ENCODE results near the gene PRR19. TPM values are rescaled to one million over a fixed set of nuclear protein-coding genes. Genes with fewer than 3 reads are reported as not detected.
A peak's percentile ranks its signal among the peaks of the same experiment; 100 is the strongest.

PRR19 gene
- total RNA-seq, 1 donor from 2014 or later, result 2.0 TPM

DNA sequence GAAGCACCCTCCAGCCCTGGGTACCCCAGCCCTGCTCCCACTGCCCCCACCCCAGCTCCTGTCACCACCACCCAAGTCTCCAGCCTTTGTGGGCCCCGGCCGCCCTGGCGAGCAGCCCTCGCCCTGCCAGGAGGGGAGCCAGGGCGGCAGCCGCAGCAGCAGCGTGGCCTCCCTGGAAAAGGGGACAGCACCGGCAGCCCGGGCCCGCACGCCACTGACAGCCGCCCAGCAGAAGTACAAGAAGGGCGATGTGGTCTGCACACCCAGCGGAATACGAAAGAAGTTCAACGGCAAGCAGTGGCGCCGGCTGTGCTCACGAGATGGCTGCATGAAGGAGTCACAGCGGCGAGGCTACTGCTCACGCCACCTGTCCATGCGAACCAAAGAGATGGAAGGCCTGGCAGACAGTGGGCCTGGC lies 28.9 kb upstream of the PRR19 start:
- no peak for DNase-seq (ENCODE audit: extremely low spot score, unreplicated experiment)
- Mint-ChIP-seq H3K27ac (ENCODE audit: unreplicated experiment) (no peak overlapping the region), H3K9me3 (ENCODE audit: unreplicated experiment) (no peaks in the 10 kb centered on the region), H3K4me1 (ENCODE audit: unreplicated experiment) (peaks cover 56% of the 10 kb centered on the region), H3K4me3 (ENCODE audit: unreplicated experiment) (no peak overlapping the region), H3K36me3 (ENCODE audit: unreplicated experiment) (peaks cover 18% of the 10 kb centered on the region), H3K27me3 (ENCODE audit: unreplicated experiment) (no peaks in the 10 kb centered on the region)
- TF ChIP-seq, protein P1, sequence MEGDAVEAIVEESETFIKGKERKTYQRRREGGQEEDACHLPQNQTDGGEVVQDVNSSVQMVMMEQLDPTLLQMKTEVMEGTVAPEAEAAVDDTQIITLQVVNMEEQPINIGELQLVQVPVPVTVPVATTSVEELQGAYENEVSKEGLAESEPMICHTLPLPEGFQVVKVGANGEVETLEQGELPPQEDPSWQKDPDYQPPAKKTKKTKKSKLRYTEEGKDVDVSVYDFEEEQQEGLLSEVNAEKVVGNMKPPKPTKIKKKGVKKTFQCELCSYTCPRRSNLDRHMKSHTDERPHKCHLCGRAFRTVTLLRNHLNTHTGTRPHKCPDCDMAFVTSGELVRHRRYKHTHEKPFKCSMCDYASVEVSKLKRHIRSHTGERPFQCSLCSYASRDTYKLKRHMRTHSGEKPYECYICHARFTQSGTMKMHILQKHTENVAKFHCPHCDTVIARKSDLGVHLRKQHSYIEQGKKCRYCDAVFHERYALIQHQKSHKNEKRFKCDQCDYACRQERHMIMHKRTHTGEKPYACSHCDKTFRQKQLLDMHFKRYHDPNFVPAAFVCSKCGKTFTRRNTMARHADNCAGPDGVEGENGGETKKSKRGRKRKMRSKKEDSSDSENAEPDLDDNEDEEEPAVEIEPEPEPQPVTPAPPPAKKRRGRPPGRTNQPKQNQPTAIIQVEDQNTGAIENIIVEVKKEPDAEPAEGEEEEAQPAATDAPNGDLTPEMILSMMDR (IDR thresholded peaks at IDR 0.05), result no peak

DNA sequence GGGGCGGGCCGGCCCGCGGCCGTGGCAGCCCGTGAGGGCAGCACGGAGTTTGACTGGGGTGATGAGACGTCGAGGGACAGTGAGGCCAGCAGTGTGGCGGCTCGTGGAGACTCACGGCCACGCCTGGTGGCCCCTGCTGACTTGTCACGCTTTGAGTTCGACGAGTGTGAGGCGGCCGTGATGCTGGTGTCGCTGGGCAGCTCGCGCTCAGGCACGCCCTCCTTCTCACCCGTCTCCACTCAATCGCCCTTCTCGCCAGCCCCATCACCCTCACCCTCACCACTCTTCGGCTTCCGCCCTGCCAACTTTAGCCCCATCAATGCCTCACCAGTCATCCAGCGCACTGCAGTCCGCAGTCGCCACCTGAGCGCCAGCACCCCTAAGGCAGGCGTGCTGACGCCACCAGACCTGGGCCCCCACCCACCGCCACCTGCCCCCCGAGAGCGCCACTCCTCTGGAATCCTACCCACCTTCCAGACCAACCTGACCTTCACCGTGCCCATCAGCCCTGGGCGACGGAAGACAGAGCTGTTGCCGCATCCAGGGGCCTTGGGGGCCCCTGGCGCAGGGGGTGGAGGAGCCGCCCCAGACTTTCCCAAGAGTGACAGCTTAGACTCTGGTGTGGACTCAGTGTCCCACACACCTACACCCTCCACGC lies 28.4 kb upstream of the PRR19 start:
- peaks cover 60% of the 10 kb centered on the region for H3K4me1 Mint-ChIP-seq (ENCODE audit: unreplicated experiment)
- no peak overlapping the region for H3K4me3 Mint-ChIP-seq (ENCODE audit: unreplicated experiment)

DNA sequence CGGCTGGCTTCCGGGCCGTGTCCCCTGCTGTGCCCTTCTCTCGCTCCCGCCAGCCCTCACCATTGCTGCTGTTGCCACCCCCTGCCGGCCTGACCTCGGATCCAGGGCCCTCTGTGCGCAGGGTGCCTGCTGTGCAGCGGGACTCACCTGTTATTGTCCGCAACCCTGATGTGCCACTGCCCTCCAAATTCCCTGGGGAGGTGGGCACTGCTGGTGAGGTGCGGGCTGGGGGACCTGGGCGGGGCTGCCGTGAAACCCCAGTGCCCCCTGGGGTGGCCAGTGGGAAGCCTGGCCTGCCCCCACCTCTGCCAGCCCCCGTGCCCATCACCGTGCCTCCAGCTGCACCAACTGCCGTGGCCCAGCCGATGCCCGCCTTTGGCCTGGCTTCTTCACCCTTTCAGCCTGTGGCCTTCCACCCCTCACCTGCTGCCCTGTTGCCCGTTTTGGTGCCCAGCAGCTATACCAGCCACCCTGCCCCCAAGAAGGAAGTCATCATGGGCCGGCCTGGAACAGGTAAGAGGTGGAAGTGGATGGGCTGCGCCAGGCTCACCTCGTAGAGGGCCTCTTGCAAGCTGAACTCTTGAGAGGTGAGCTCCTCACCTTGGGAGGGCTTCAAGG lies 27.8 kb upstream of the PRR19 start:
- Mint-ChIP-seq H3K27me3 (ENCODE audit: unreplicated experiment) (no peaks in the 10 kb centered on the region), H3K27ac (ENCODE audit: unreplicated experiment) (no peak overlapping the region), H3K36me3 (ENCODE audit: unreplicated experiment) (peaks cover 18% of the 10 kb centered on the region), H3K9me3 (ENCODE audit: unreplicated experiment) (no peaks in the 10 kb centered on the region), H3K4me3 (ENCODE audit: unreplicated experiment) (no peak overlapping the region), H3K4me1 (ENCODE audit: unreplicated experiment) (peaks cover 66% of the 10 kb centered on the region)
- TF ChIP-seq, protein P1 (IDR thresholded peaks at IDR 0.05), result no peak
- DNase-seq (ENCODE audit: extremely low spot score, unreplicated experiment), result no peak

More for the DNA sequence above, 28.4 kb upstream of the PRR19 start:
- no peak overlapping the region for H3K27ac Mint-ChIP-seq (ENCODE audit: unreplicated experiment)
- peaks cover 18% of the 10 kb centered on the region for H3K36me3 Mint-ChIP-seq (ENCODE audit: unreplicated experiment)
- no peaks in the 10 kb centered on the region for H3K9me3 Mint-ChIP-seq (ENCODE audit: unreplicated experiment)
- TF ChIP-seq, protein P1 (IDR thresholded peaks at IDR 0.05), result no peak
- no peaks in the 10 kb centered on the region for H3K27me3 Mint-ChIP-seq (ENCODE audit: unreplicated experiment)
- no peak for DNase-seq (ENCODE audit: extremely low spot score, unreplicated experiment)

DNA sequence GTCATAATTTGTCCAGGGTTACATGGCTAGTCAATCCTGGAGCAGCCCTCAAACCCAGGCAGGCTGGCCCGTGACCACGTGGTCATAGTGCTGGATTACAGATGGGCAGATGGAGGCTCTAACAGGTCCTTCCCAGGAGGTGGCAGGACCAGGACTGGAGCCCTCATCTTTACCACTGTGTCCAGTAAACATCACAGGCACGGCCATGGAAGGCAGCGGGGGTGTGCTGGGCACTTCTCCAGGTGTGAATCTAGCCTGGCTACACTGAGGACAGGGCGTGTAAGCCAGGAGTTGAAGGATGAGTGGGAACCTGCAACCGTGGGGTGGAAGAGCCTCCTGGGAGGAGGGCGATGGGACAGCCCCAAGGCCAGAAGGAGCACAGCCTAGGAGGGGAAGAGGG lies 26.8 kb upstream of the PRR19 start:
- H3K4me3 Mint-ChIP-seq (ENCODE audit: unreplicated experiment), result no peak overlapping the region
- no peak for DNase-seq (ENCODE audit: extremely low spot score, unreplicated experiment)
- TF ChIP-seq, protein P1 (IDR thresholded peaks at IDR 0.05), result no peak
- H3K4me1 Mint-ChIP-seq (ENCODE audit: unreplicated experiment), result peaks cover 65% of the 10 kb centered on the region
- H3K36me3 Mint-ChIP-seq (ENCODE audit: unreplicated experiment), result peaks cover 18% of the 10 kb centered on the region
- H3K27ac Mint-ChIP-seq (ENCODE audit: unreplicated experiment), result peak overlapping the region; percentile 82
- no peaks in the 10 kb centered on the region for H3K27me3 Mint-ChIP-seq (ENCODE audit: unreplicated experiment)
- no peaks in the 10 kb centered on the region for H3K9me3 Mint-ChIP-seq (ENCODE audit: unreplicated experiment)

DNA sequence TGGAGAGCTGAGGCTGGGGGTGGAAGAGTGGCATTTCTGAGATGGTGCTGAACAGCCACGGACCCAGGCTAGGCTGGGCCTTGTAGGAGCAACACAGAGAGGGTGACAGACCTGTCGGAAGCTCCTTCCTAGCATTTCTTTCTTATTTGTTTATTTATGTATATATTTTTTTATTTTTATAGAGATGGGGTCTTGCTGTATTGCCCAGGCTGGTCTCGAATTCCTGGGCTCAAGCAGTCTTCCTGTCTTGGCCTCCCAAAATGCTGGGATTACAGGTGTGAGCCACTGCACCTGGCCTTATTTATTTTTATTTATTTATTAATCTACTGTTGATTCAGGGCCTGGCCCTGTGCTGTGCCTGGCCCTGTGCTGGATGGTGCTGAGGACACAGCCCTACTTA lies 26.4 kb upstream of the PRR19 start:
- DNase-seq (ENCODE audit: extremely low spot score, unreplicated experiment), result no peak
- Mint-ChIP-seq H3K36me3 (ENCODE audit: unreplicated experiment) (peaks cover 18% of the 10 kb centered on the region), H3K27me3 (ENCODE audit: unreplicated experiment) (no peaks in the 10 kb centered on the region), H3K4me3 (ENCODE audit: unreplicated experiment) (no peak overlapping the region), H3K4me1 (ENCODE audit: unreplicated experiment) (peaks cover 61% of the 10 kb centered on the region), H3K9me3 (ENCODE audit: unreplicated experiment) (no peaks in the 10 kb centered on the region), H3K27ac (ENCODE audit: unreplicated experiment) (peak overlapping the region; percentile 82)
- TF ChIP-seq, protein P1 (IDR thresholded peaks at IDR 0.05), result no peak

Measured in osteocyte (in vitro differentiated cells).